H7 (cell line): ENCODE data around the gene CTNNA1. TPM values are rescaled to one million over a fixed set of nuclear protein-coding genes. Genes with fewer than 3 reads are reported as not detected.
"Not testable (repeated sequence)": the region's sequence is repeated elsewhere in the genome, so short reads cannot be mapped to it uniquely, and the experiment has no call there.

Experiments
- DNase-seq: peaks from one replicate; pipeline ENCODE4 v3.0.0; 2012
- H3K27me3 ChIP-seq: 2 replicates; pipeline ENCODE4 v1.6.0; 2011; ENCODE audit warnings: mild to moderate bottlenecking, low read length; ENCODE audit not compliant: control insufficient read depth, insufficient read depth
- H3K36me3 ChIP-seq: replicated peaks from 2 replicates; pipeline ENCODE4 v1.5.1; 2011; ENCODE audit warnings: low read length; ENCODE audit not compliant: control insufficient read depth, insufficient read depth
- H3K4me3 ChIP-seq: 2 replicates; pipeline ENCODE4 v1.5.1; 2011; ENCODE audit warnings: low read depth, mild to moderate bottlenecking, control low read depth, low read length, moderate library complexity; ENCODE audit not compliant: insufficient read depth
- total RNA-seq: library from RNA; depleted of rRNA; stranded (reverse); fragments of >200 nt; shearing (Covaris generic); gene quantifications from 2 replicates; pipeline ENCODE4 v1.2.3, GENCODE V29; 2014

Gene CTNNA1
- total RNA-seq, 1 experiment from 2014 or later, result 352 TPM

- DNase-seq, result no peak
- no peaks in the 10 kb centered on the region; the same call in none of the 2 replicates for H3K36me3 ChIP-seq
- H3K27me3 ChIP-seq, result no peaks in the 10 kb centered on the region
- H3K4me3 ChIP-seq, result no peak overlapping the region
Observed at GRCh38 chr5:138760448-138761110, 7.4 kb downstream of the CTNNA1 start.

GRCh38 chr5:138761115-138761514, 7.9 kb downstream of the CTNNA1 start:
- not testable (repeated sequence) for H3K36me3 ChIP-seq, H3K27me3 ChIP-seq, DNase-seq, H3K4me3 ChIP-seq

- H3K4me3 ChIP-seq, H3K27me3 ChIP-seq, H3K36me3 ChIP-seq, DNase-seq: not testable (repeated sequence)
Observed at GRCh38 chr5:138761670-138762069, 8.4 kb downstream of the CTNNA1 start.

GRCh38 chr5:138762110-138762509, 8.9 kb downstream of the CTNNA1 start:
- DNase-seq, result no peak
- no peaks in the 10 kb centered on the region for H3K27me3 ChIP-seq
- H3K4me3 ChIP-seq, result no peak overlapping the region
- no peaks in the 10 kb centered on the region; the same call in none of the 2 replicates for H3K36me3 ChIP-seq

GRCh38 chr5:138763037-138763778, 10.0 kb downstream of the CTNNA1 start:
- H3K4me3 ChIP-seq, result no peak overlapping the region

DNA sequence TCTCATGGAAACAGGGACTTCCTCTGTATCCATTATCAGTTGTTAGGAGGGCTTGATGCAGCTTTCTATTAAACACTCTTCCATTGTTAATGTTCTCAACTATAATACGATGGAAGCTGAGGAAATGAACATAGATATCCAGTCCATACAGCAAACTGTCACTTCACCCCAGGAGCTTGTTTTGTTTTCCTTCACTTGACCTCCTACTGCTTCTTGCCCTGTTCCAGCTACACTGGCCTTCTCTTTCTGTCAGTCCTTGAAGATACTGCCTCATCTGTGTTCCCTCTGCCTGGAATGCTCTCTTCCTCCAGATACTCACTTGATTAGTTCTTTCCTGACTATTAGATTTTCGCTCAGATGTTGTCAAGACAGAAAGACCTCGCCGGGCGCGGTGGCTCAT, 17.1 kb downstream of the CTNNA1 start:
- no peaks in the 10 kb centered on the region for H3K27me3 ChIP-seq
- no peak for DNase-seq
- no peak overlapping the region for H3K4me3 ChIP-seq
- H3K36me3 ChIP-seq, result no peaks in the 10 kb centered on the region

More at GRCh38 chr5:138763037-138763778, 10.0 kb downstream of the CTNNA1 start:
- no peak for DNase-seq
- Histone ChIP-seq H3K27me3 (no peaks in the 10 kb centered on the region), H3K36me3 (no peaks in the 10 kb centered on the region; the same call in none of the 2 replicates)

DNA sequence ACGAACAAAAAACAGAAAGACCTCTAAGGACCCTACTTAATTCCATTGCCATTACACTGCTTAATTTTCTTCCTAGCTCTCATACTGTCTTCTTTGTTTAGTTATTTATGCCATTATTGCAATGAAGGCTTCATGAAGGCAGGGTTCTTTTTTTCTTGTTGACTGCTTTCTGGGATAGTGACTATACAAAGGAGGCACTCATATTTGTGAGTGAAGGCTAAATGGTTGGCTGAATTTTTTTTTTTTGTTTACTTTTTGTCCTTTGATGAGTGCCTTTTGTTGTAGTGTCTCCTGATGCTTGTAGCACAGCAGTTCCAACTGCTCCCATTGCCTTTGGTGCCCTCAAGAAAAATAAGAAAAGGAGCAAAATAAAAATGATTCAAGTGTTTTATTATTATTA, 17.8 kb downstream of the CTNNA1 start:
- DNase-seq, result no peak
- no peak overlapping the region for H3K4me3 ChIP-seq
- no peaks in the 10 kb centered on the region for H3K27me3 ChIP-seq
- no peaks in the 10 kb centered on the region for H3K36me3 ChIP-seq

DNA sequence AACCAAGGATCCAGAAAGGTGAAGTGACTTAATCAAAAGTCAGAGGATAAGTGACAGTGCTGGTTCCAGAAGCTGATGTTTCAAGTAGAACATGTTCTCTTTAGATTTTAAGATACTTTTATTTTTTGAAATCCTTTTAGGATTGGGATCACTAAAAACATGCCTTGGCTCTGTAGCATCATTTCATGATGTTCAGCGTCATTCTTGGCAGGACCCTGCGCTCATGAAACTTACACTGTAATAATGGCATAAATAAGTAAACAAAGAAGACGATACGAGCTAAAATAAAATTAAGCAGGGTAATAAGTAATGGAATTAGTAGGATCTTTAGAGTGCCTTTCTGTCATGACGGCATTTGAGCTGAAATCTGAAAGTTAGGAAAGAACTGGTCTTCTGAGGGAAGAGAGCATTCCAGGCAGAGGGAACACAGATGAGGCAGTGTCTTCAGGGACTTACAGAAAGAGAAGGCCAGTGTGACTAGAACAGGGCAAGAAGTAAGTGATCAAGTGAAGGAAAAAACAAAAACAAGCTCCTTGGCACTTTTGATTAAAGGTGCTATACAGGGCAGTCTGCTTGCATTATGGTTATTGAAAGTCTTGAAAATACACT, 19.9 kb downstream of the CTNNA1 start:
- no peaks in the 10 kb centered on the region; the same call in 1 of the 2 replicates for H3K36me3 ChIP-seq
- H3K4me3 ChIP-seq, result no peak overlapping the region
- no peak for DNase-seq
- no peaks in the 10 kb centered on the region for H3K27me3 ChIP-seq

DNA sequence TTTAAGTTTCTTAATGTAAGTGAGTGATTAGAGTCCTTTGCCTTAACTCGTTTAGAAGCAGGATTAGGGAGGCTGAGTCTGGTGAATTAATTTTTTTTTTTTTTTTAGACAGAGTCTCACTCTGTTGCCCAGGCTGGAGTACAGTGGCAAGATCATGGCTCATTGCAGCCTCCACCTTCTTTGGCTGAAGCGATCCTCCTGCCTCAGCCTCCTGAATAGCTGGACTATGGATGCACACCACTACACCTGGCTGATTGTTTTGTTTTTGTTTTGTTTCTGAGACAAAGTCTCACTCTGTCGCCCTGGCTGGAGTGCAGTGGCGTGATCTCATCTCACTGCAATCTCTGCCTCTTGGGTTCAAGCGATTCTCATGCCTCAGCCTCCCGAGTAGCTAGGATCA, 20.4 kb downstream of the CTNNA1 start:
- H3K27me3 ChIP-seq, DNase-seq, H3K36me3 ChIP-seq, H3K4me3 ChIP-seq: not testable (repeated sequence)

- DNase-seq, result no peak
- no peaks in the 10 kb centered on the region for H3K27me3 ChIP-seq
- no peak overlapping the region for H3K4me3 ChIP-seq
- peaks cover 2% of the 10 kb centered on the region for H3K36me3 ChIP-seq
Observed at GRCh38 chr5:138775034-138775433, 21.8 kb downstream of the CTNNA1 start.

DNA sequence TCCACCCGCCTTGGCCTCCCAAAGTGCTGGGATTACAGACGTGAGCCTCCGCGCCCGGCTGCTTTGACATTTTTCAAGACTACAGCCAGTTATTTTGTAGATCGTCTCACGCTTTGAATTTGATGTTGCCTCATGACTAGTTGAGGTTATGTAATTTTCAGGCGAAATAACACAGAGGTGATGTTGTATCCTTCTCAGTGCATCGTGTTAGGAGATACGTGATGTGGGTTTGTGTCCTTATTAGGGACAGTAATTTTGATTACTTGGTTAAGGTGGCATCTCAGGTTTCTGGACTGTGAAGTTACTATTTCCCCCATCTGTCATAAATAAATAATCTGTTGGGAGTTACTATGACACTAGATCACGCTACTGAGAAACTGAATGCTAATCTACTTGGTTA, 25.0 kb downstream of the CTNNA1 start:
- Histone ChIP-seq H3K36me3 (peaks cover 5% of the 10 kb centered on the region), H3K4me3 (no peak overlapping the region), H3K27me3 (no peaks in the 10 kb centered on the region)
- DNase-seq, result no peak

- DNase-seq, result no peak
- Histone ChIP-seq H3K27me3 (no peaks in the 10 kb centered on the region), H3K4me3 (no peak overlapping the region), H3K36me3 (peaks cover 3% of the 10 kb centered on the region)
Observed at GRCh38 chr5:138783976-138784375, 30.8 kb downstream of the CTNNA1 start.

- no peak for DNase-seq
- peaks cover 3% of the 10 kb centered on the region for H3K36me3 ChIP-seq
- no peak overlapping the region for H3K4me3 ChIP-seq
Observed at GRCh38 chr5:138784590-138784989, 31.4 kb downstream of the CTNNA1 start.

GRCh38 chr5:138789771-138790242, 36.6 kb downstream of the CTNNA1 start:
- Histone ChIP-seq H3K27me3 (no peaks in the 10 kb centered on the region), H3K36me3 (no peaks in the 10 kb centered on the region; the same call in 1 of the 2 replicates), H3K4me3 (no peak overlapping the region)
- peak; percentile 68 for DNase-seq

More at GRCh38 chr5:138784590-138784989, 31.4 kb downstream of the CTNNA1 start:
- no peaks in the 10 kb centered on the region for H3K27me3 ChIP-seq

DNA sequence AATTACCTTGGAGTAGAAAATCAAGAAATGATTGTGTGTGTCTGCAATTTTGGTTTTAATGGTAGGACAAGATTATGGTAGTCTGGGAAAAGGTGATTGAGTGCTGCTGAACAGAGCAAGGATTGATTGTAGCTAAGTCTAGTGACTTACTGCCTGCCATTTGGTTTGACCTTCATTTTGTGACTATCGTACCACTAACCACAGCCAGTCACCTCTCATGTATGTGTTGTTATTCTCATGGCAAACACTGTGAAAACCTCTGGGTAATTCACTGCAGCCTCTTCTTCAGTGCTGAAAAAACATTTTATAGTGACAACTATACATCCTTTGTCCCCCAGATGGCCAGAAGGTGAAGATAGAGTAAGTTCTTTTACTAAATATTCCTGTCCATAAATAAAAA, 37.5 kb downstream of the CTNNA1 start:
- no peak for DNase-seq
- H3K4me3 ChIP-seq, result no peak overlapping the region
- H3K36me3 ChIP-seq, result no peaks in the 10 kb centered on the region; the same call in 1 of the 2 replicates
- no peaks in the 10 kb centered on the region for H3K27me3 ChIP-seq
